ENCODE data around the gene PROB1.

GRCh38 chr5:139413963-139414362, 19.1 kb upstream of the PROB1 start:
- TF ChIP-seq CTCF (IDR thresholded peaks at IDR 0.05) (no peak), POLR2A (IDR thresholded peaks at IDR 0.05) (no peak)
